Activated CD4-positive, alpha-beta T cell treated with anti-CD3 and anti-CD28 coated beads for 36 hours (primary cell): Measurements from ENCODE around the gene XRCC4. TPM values are rescaled to one million over a fixed set of nuclear protein-coding genes. Genes with fewer than 3 reads are reported as not detected.
"Not testable (repeated sequence)": the region's sequence is repeated elsewhere in the genome, so short reads cannot be mapped to it uniquely, and the experiment has no call there.

Source experiments
- ATAC-seq: fragments of 200-7000 bp; cut with Tn5 transposase; one replicate; pipeline ENCODE4 v1.10.0; 2021; ENCODE audit warnings: mild to moderate bottlenecking, moderate library complexity
- CTCF ChIA-PET: fragments of 350-600 bp; sonication (Branson Sonifier 250); formaldehyde crosslinking; loops from one replicate; lab custom pipeline; 2021; ENCODE audit warnings: antibody characterized with exemption; lab: Charles Lee
- POLR2A ChIA-PET: fragments of 350-600 bp; sonication (Branson Sonifier 250); formaldehyde crosslinking; loops from one replicate; lab custom pipeline; 2021; ENCODE audit warnings: antibody characterized with exemption, inconsistent platforms; lab: Charles Lee
- DNase-seq: peaks from one replicate; pipeline ENCODE4 v3.0.0-alpha.2; 2020
- H3K27ac Mint-ChIP-seq: one replicate; pipeline ENCODE4 v1.8.0; 2021; ENCODE audit warnings: mixed read lengths
- H3K27me3 Mint-ChIP-seq: one replicate; pipeline ENCODE4 v1.8.0; 2021; ENCODE audit warnings: mixed read lengths
- H3K36me3 Mint-ChIP-seq: one replicate; pipeline ENCODE4 v1.8.0; 2021; ENCODE audit warnings: low read depth, mixed read lengths
- H3K4me1 Mint-ChIP-seq: one replicate; pipeline ENCODE4 v1.8.0; 2021; ENCODE audit warnings: mixed read lengths
- H3K4me3 Mint-ChIP-seq: one replicate; pipeline ENCODE4 v1.8.0; 2021; ENCODE audit warnings: mild to moderate bottlenecking, moderate library complexity, mixed read lengths
- H3K9me3 Mint-ChIP-seq: one replicate; pipeline ENCODE4 v1.8.0; 2021; ENCODE audit warnings: low read depth, mixed read lengths
- intact Hi-C, 2 experiments: fragments of 100-400 bp; cut with DNase I in 1 of 2; cut with micrococcal nuclease in 1 of 2; formaldehyde crosslinking; loops; one replicate each; pipeline versions ENCODE4 v1.14.2 to v1.15.1; 2022 to 2024; cut with DNase I, micrococcal nuclease
- total RNA-seq, 2 experiments: library from RNA; stranded (reverse); gene quantifications; one replicate each; pipeline ENCODE4 v1.2.3, GENCODE V29; 2021

The XRCC4 gene
- total RNA-seq, 2 experiments from 2014 or later = 13.7 to 16.9 TPM

- ChIA-PET POLR2A (no interaction called here), CTCF (no interaction called here)
- DNase-seq (no peak), ATAC-seq (no peak)
- intact Hi-C loops = no loop called here
- Mint-ChIP-seq H3K9me3 (no peaks in the 10 kb centered on the region), H3K36me3 (no peaks in the 10 kb centered on the region), H3K4me1 (peaks cover 14% of the 10 kb centered on the region), H3K27me3 (no peaks in the 10 kb centered on the region), H3K4me3 (no peak overlapping the region), H3K27ac (no peak overlapping the region)
Measured at GRCh38 chr5:83337453-83338035, 260.2 kb downstream of the XRCC4 start.

- intact Hi-C loops = no loop called here
- DNase-seq (peak; percentile 10), ATAC-seq (peak; percentile 66)
- Mint-ChIP-seq H3K4me1 (peaks cover 14% of the 10 kb centered on the region), H3K27ac (peak overlapping the region; percentile 44), H3K36me3 (no peaks in the 10 kb centered on the region), H3K4me3 (no peak overlapping the region), H3K27me3 (no peaks in the 10 kb centered on the region), H3K9me3 (no peaks in the 10 kb centered on the region)
- CTCF ChIA-PET = interaction anchor here (0.8 to 0.9 kb wide), 2 partner anchors 79 to 231 kb away, joined by 3 read pairs; no protein-coding TSS in a partner anchor
- POLR2A ChIA-PET = no interaction called here
Measured at GRCh38 chr5:83340511-83340918, 263.2 kb downstream of the XRCC4 start.

GRCh38 chr5:83341815-83342334, 264.5 kb downstream of the XRCC4 start:
- Mint-ChIP-seq H3K36me3 (no peaks in the 10 kb centered on the region), H3K27ac (no peak overlapping the region), H3K4me1 (peaks cover 14% of the 10 kb centered on the region), H3K9me3 (no peaks in the 10 kb centered on the region), H3K27me3 (no peaks in the 10 kb centered on the region), H3K4me3 (no peak overlapping the region)
- intact Hi-C loops = no loop called here
- CTCF ChIA-PET = no interaction called here
- DNase-seq = no peak
- no peak for ATAC-seq
- POLR2A ChIA-PET = no interaction called here

GRCh38 chr5:83342465-83342864, 265.1 kb downstream of the XRCC4 start:
- intact Hi-C loops = no loop called here
- peaks cover 4% of the 10 kb centered on the region for H3K36me3 Mint-ChIP-seq

GRCh38 chr5:83343299-83343698, 266.0 kb downstream of the XRCC4 start:
- no peak for ATAC-seq
- H3K27ac Mint-ChIP-seq = no peak overlapping the region
- POLR2A ChIA-PET = no interaction called here
- intact Hi-C loops = no loop called here
- no peaks in the 10 kb centered on the region for H3K27me3 Mint-ChIP-seq
- peaks cover 12% of the 10 kb centered on the region for H3K36me3 Mint-ChIP-seq
- CTCF ChIA-PET = no interaction called here
- H3K4me3 Mint-ChIP-seq = no peak overlapping the region
- peaks cover 7% of the 10 kb centered on the region for H3K9me3 Mint-ChIP-seq
- DNase-seq = no peak
- peaks cover 14% of the 10 kb centered on the region for H3K4me1 Mint-ChIP-seq

More at GRCh38 chr5:83342465-83342864, 265.1 kb downstream of the XRCC4 start:
- Mint-ChIP-seq H3K9me3 (peaks cover 5% of the 10 kb centered on the region), H3K27me3 (no peaks in the 10 kb centered on the region), H3K27ac (no peak overlapping the region), H3K4me1 (peaks cover 14% of the 10 kb centered on the region), H3K4me3 (no peak overlapping the region)
- ChIA-PET CTCF (no interaction called here), POLR2A (no interaction called here)
- ATAC-seq (no peak), DNase-seq (no peak)

GRCh38 chr5:83345423-83345822, 268.1 kb downstream of the XRCC4 start:
- no peaks in the 10 kb centered on the region for H3K27me3 Mint-ChIP-seq
- H3K36me3 Mint-ChIP-seq = peaks cover 17% of the 10 kb centered on the region
- peaks cover 5% of the 10 kb centered on the region for H3K4me1 Mint-ChIP-seq
- ATAC-seq (no peak), DNase-seq (no peak)
- ChIA-PET CTCF (interaction anchor here (0.6 kb wide), 1 partner anchor 819 kb away, joined by 3 read pairs; no protein-coding TSS in a partner anchor), POLR2A (no interaction called here)
- intact Hi-C loops = no loop called here
- no peak overlapping the region for H3K4me3 Mint-ChIP-seq
- H3K27ac Mint-ChIP-seq = no peak overlapping the region
- peaks cover 19% of the 10 kb centered on the region for H3K9me3 Mint-ChIP-seq

GRCh38 chr5:83348281-83348780, 271.0 kb downstream of the XRCC4 start:
- ChIA-PET CTCF (no interaction called here), POLR2A (no interaction called here)
- intact Hi-C loops = no loop called here
- ATAC-seq = no peak
- H3K4me1 Mint-ChIP-seq = no peaks in the 10 kb centered on the region
- peak; percentile 5 for DNase-seq
- no peak overlapping the region for H3K27ac Mint-ChIP-seq
- H3K36me3 Mint-ChIP-seq = peaks cover 17% of the 10 kb centered on the region
- no peak overlapping the region for H3K4me3 Mint-ChIP-seq
- H3K27me3 Mint-ChIP-seq = no peaks in the 10 kb centered on the region
- peaks cover 21% of the 10 kb centered on the region for H3K9me3 Mint-ChIP-seq

- H3K36me3 Mint-ChIP-seq = peaks cover 8% of the 10 kb centered on the region
- CTCF ChIA-PET = interaction anchor here (1.1 kb wide), 1 partner anchor 46 kb away, joined by 3 read pairs; no protein-coding TSS in a partner anchor
- POLR2A ChIA-PET = no interaction called here
- DNase-seq (no peak), ATAC-seq (no peak)
- intact Hi-C loops = no loop called here
- H3K4me1 Mint-ChIP-seq = no peaks in the 10 kb centered on the region
- no peak overlapping the region for H3K27ac Mint-ChIP-seq
- no peak overlapping the region for H3K4me3 Mint-ChIP-seq
- H3K9me3 Mint-ChIP-seq = peaks cover 14% of the 10 kb centered on the region
- H3K27me3 Mint-ChIP-seq = no peaks in the 10 kb centered on the region
Measured at GRCh38 chr5:83353231-83353630, 275.9 kb downstream of the XRCC4 start.

- H3K4me1 Mint-ChIP-seq = no peaks in the 10 kb centered on the region
- H3K9me3 Mint-ChIP-seq = peaks cover 13% of the 10 kb centered on the region
- DNase-seq (no peak), ATAC-seq (no peak)
- peaks cover 7% of the 10 kb centered on the region for H3K36me3 Mint-ChIP-seq
- CTCF ChIA-PET = no interaction called here
- H3K27ac Mint-ChIP-seq = no peak overlapping the region
- H3K4me3 Mint-ChIP-seq = no peak overlapping the region
- POLR2A ChIA-PET = no interaction called here
- intact Hi-C loops = no loop called here
- H3K27me3 Mint-ChIP-seq = no peaks in the 10 kb centered on the region
Measured at GRCh38 chr5:83353774-83354173, 276.4 kb downstream of the XRCC4 start.

GRCh38 chr5:83354958-83355357, 277.6 kb downstream of the XRCC4 start:
- Mint-ChIP-seq H3K36me3 (peaks cover 3% of the 10 kb centered on the region), H3K4me3 (no peak overlapping the region), H3K27ac (no peak overlapping the region), H3K27me3 (no peaks in the 10 kb centered on the region), H3K4me1 (no peaks in the 10 kb centered on the region), H3K9me3 (peaks cover 6% of the 10 kb centered on the region)
- ChIA-PET POLR2A (no interaction called here), CTCF (no interaction called here)
- ATAC-seq (no peak), DNase-seq (no peak)
- intact Hi-C loops = no loop called here

GRCh38 chr5:83355482-83356014, 278.2 kb downstream of the XRCC4 start:
- H3K36me3 Mint-ChIP-seq, H3K4me1 Mint-ChIP-seq, H3K9me3 Mint-ChIP-seq, intact Hi-C loops, POLR2A ChIA-PET, H3K4me3 Mint-ChIP-seq, CTCF ChIA-PET, DNase-seq, H3K27me3 Mint-ChIP-seq, H3K27ac Mint-ChIP-seq, ATAC-seq: not testable (repeated sequence)

GRCh38 chr5:83357621-83358231, 280.4 kb downstream of the XRCC4 start:
- POLR2A ChIA-PET = no interaction called here
- intact Hi-C loops = no loop called here
- H3K27ac Mint-ChIP-seq = no peak overlapping the region
- H3K4me1 Mint-ChIP-seq = no peaks in the 10 kb centered on the region
- no peaks in the 10 kb centered on the region for H3K27me3 Mint-ChIP-seq
- peaks cover 3% of the 10 kb centered on the region for H3K36me3 Mint-ChIP-seq
- DNase-seq (no peak), ATAC-seq (no peak)
- CTCF ChIA-PET = no interaction called here
- H3K9me3 Mint-ChIP-seq = peaks cover 2% of the 10 kb centered on the region
- H3K4me3 Mint-ChIP-seq = no peak overlapping the region
